Activated CD8-positive, alpha-beta T cell treated with anti-CD3 and anti-CD28 coated beads, Interleukin-2, amount 10 ng/mL, durations not matched to agents 7 days and 5 days (primary cell): ENCODE data around the gene NRARP. TPM values are rescaled to one million over a fixed set of nuclear protein-coding genes. Genes with fewer than 3 reads are reported as not detected.

ENCODE experiments used
- ATAC-seq: fragments of 150-1000 bp; cut with Tn5 transposase; one replicate; pipeline ENCODE4 v1.10.0; 2021; ENCODE audit warnings: moderate library complexity
- CTCF ChIA-PET: fragments of 350-600 bp; sonication (Branson Sonifier 250); formaldehyde crosslinking; loops from one replicate; lab custom pipeline; 2021; ENCODE audit warnings: antibody characterized with exemption; lab: Charles Lee
- POLR2A ChIA-PET: fragments of 350-600 bp; sonication (Branson Sonifier 250); formaldehyde crosslinking; loops from one replicate; lab custom pipeline; 2021; ENCODE audit warnings: antibody characterized with exemption; lab: Charles Lee
- DNase-seq: peaks from one replicate; pipeline ENCODE4 v3.0.0-alpha.2; 2020
- H3K27ac Mint-ChIP-seq: one replicate; pipeline ENCODE4 v1.8.0; 2021; ENCODE audit warnings: mild to moderate bottlenecking, mixed read lengths
- H3K27me3 Mint-ChIP-seq: one replicate; pipeline ENCODE4 v1.8.0; 2021; ENCODE audit warnings: low read depth, mixed read lengths
- H3K36me3 Mint-ChIP-seq: one replicate; pipeline ENCODE4 v1.8.0; 2021; ENCODE audit warnings: low read depth, mixed read lengths
- H3K4me1 Mint-ChIP-seq: one replicate; pipeline ENCODE4 v1.8.0; 2021; ENCODE audit warnings: low read depth, mixed read lengths
- H3K4me3 Mint-ChIP-seq: one replicate; pipeline ENCODE4 v1.8.0; 2021; ENCODE audit warnings: mild to moderate bottlenecking, mixed read lengths
- H3K9me3 Mint-ChIP-seq: one replicate; pipeline ENCODE4 v1.8.0; 2022; ENCODE audit warnings: mixed read lengths; ENCODE audit not compliant: insufficient read depth
- total RNA-seq, 2 experiments: library from RNA; stranded (reverse); gene quantifications; one replicate each; pipeline ENCODE4 v1.2.3, GENCODE V29; 2021

NRARP gene
- total RNA-seq, 2 experiments from 2014 or later = 1.4 to 1.5 TPM

DNA sequence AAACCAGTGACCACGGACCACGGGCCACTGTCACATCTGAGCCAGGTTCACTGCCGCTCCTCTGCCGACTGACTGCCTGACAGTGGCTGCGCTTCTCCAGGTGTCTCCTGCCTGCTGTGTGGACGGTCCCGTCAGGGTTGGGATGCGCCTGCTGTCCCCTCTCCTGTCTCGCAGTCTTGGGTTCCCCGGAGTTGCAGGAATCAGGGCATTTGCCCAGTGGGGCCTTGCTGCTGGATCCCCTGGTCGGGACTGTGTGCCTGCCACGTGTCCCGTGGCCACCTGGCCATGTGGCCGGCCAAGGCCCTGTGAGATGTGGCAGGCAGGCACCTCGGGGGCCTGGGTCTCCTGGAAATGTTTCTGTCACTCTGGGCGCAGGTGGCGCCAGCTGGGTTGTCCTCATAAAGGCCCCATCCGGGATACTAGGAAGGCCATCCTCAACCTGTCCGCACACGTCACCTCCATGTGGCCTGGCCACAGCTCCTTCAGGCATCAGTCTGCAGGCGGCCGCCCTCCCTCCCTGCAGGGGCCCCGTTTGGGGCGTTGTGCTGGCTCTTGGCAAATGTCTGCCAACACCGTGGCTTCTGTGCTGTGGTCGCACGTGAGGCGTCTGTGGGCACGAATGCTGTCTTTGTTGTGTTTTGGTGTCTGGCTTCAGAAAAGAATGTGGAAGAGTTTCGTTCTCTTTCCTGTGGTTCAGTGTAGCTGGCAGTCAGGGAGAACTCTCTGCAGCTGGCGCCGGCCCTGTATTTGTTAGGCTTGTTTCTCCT, 31.0 kb downstream of the NRARP start:
- ChIA-PET CTCF (no interaction called here), POLR2A (no interaction called here)
- Mint-ChIP-seq H3K27me3 (no peaks in the 10 kb centered on the region), H3K36me3 (peaks cover 47% of the 10 kb centered on the region), H3K4me3 (no peak overlapping the region), H3K27ac (peak overlapping the region; percentile 62), H3K4me1 (peaks cover 24% of the 10 kb centered on the region), H3K9me3 (no peaks in the 10 kb centered on the region)
- DNase-seq (peak; percentile 60), ATAC-seq (peak; percentile 55)

GRCh38 chr9:137269231-137269772, 32.8 kb downstream of the NRARP start:
- Mint-ChIP-seq H3K9me3 (no peaks in the 10 kb centered on the region), H3K4me3 (no peak overlapping the region), H3K27me3 (no peaks in the 10 kb centered on the region), H3K36me3 (peaks cover 46% of the 10 kb centered on the region), H3K27ac (no peak overlapping the region), H3K4me1 (peaks cover 19% of the 10 kb centered on the region)
- no peak for DNase-seq
- CTCF ChIA-PET = no interaction called here
- no peak for ATAC-seq
- POLR2A ChIA-PET = no interaction called here

- ATAC-seq = no peak
- no peak for DNase-seq
- CTCF ChIA-PET = no interaction called here
- no peak overlapping the region for H3K27ac Mint-ChIP-seq
- H3K4me3 Mint-ChIP-seq = no peak overlapping the region
- POLR2A ChIA-PET = no interaction called here
- H3K9me3 Mint-ChIP-seq = no peaks in the 10 kb centered on the region
- peaks cover 19% of the 10 kb centered on the region for H3K4me1 Mint-ChIP-seq
- H3K36me3 Mint-ChIP-seq = peaks cover 44% of the 10 kb centered on the region
- no peaks in the 10 kb centered on the region for H3K27me3 Mint-ChIP-seq
These were observed 33.4 kb downstream of the NRARP start for GRCh38 chr9:137268538-137269201.

DNA sequence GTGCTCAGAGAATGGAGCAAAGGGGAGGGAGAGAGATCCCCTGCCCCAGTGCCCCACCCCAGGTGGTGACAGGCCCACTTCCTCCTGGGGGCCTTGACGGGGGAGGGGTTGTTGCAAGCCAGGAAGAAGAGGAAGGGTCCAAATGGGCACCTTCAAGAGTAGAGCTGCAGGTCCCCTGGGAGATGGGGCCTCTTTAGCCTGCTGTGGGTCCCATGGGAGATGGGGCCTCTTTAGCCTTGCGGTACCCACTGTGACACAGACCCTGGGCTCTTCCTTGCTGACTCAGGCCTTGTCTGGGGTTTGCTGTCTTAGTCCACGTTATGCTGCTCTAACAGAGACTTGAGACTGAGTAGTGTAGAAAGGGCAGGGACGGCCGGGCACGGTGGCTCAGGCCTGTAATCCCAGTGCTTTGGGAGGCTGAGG, 34.1 kb downstream of the NRARP start:
- CTCF ChIA-PET = interaction anchor here (1.6 kb wide), 1 partner anchor 34 kb away, joined by 3 read pairs; the partner anchor contains the start of gene NRARP
- Mint-ChIP-seq H3K4me3 (no peak overlapping the region), H3K36me3 (peaks cover 39% of the 10 kb centered on the region), H3K4me1 (peaks cover 19% of the 10 kb centered on the region), H3K27me3 (no peaks in the 10 kb centered on the region), H3K9me3 (no peaks in the 10 kb centered on the region), H3K27ac (no peak overlapping the region)
- POLR2A ChIA-PET = interaction anchor here (0.7 kb wide), 1 partner anchor 27 kb away, joined by 3 read pairs; the partner anchor contains the start of gene TUBB4B
- DNase-seq (no peak), ATAC-seq (no peak)

- Mint-ChIP-seq H3K27me3 (no peaks in the 10 kb centered on the region), H3K27ac (no peak overlapping the region), H3K36me3 (peaks cover 39% of the 10 kb centered on the region), H3K4me1 (peaks cover 17% of the 10 kb centered on the region), H3K9me3 (no peaks in the 10 kb centered on the region), H3K4me3 (no peak overlapping the region)
- CTCF ChIA-PET = interaction anchor here (1.6 kb wide), 1 partner anchor 35 kb away, joined by 3 read pairs; the partner anchor contains the start of gene NRARP
- POLR2A ChIA-PET = interaction anchor here (0.7 kb wide), 1 partner anchor 26 kb away, joined by 3 read pairs; the partner anchor contains the start of gene TUBB4B
- DNase-seq (no peak), ATAC-seq (no peak)
These were observed 35.3 kb downstream of the NRARP start for GRCh38 chr9:137266585-137267453.

GRCh38 chr9:137266162-137266527, 35.9 kb downstream of the NRARP start:
- POLR2A ChIA-PET = interaction anchor here (0.6 kb wide), 1 partner anchor 27 kb away, joined by 3 read pairs; no protein-coding TSS in a partner anchor
- Mint-ChIP-seq H3K27ac (no peak overlapping the region), H3K4me3 (no peak overlapping the region), H3K36me3 (peaks cover 40% of the 10 kb centered on the region), H3K27me3 (no peaks in the 10 kb centered on the region), H3K9me3 (no peaks in the 10 kb centered on the region), H3K4me1 (peaks cover 10% of the 10 kb centered on the region)
- CTCF ChIA-PET = interaction anchor here (1.6 kb wide), 1 partner anchor 36 kb away, joined by 3 read pairs; the partner anchor contains the start of gene NRARP
- DNase-seq (no peak), ATAC-seq (no peak)

- CTCF ChIA-PET = no interaction called here
- Mint-ChIP-seq H3K9me3 (no peaks in the 10 kb centered on the region), H3K4me1 (peaks cover 7% of the 10 kb centered on the region), H3K27me3 (no peaks in the 10 kb centered on the region), H3K27ac (no peak overlapping the region), H3K4me3 (no peak overlapping the region), H3K36me3 (peaks cover 37% of the 10 kb centered on the region)
- DNase-seq (no peak), ATAC-seq (no peak)
- POLR2A ChIA-PET = interaction anchor here (0.6 to 0.7 kb wide), 2 partner anchors 27 to 318 kb away, joined by 3 read pairs; no protein-coding TSS in a partner anchor
These were observed 36.4 kb downstream of the NRARP start for GRCh38 chr9:137265496-137266161.

DNA sequence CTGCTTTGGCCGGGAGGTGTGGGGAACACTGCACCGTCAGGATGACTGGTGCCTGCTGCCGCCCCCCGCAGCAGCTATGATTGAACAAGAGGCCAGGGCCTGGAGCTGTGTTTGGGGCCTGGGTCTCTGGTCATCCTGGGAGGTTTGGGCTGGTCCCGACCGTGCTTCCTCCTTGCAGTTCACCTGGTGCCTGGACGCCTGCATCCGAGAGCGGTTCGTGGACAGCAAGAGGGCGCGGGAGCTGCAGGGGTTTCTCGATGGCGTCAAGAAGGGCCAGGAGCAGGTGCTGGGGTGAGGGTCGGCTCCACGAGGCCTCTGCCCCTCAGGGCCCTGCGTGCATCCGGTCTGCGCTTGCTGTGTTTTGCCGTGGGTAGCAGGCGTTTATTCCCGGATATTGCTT, 38.0 kb downstream of the NRARP start:
- DNase-seq (no peak), ATAC-seq (no peak)
- H3K4me1 Mint-ChIP-seq = peaks cover 3% of the 10 kb centered on the region
- ChIA-PET CTCF (no interaction called here), POLR2A (no interaction called here)
- H3K27ac Mint-ChIP-seq = no peak overlapping the region
- H3K36me3 Mint-ChIP-seq = peaks cover 31% of the 10 kb centered on the region
- H3K9me3 Mint-ChIP-seq = no peaks in the 10 kb centered on the region
- H3K27me3 Mint-ChIP-seq = no peaks in the 10 kb centered on the region
- H3K4me3 Mint-ChIP-seq = no peak overlapping the region

DNA sequence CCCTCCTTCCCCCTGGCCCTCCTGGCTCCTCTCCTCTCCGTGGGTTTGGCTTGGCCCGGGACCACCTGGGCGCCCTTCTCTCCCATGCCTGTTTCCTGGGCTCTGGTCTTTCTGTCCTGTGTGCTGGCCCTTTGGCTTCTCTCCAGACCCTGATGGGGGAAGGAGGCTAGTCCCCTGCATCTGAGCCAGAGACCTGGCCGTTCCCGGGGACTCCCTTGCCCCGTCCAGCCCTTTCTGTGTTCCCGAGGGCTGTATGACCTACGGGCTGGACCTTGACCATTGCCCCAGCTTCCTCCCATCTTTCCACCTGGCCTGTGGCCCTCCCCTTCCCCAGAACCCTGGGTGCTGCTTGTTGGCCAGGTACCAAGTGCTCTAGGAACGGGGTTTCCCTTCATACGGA, 38.6 kb downstream of the NRARP start:
- Mint-ChIP-seq H3K27ac (no peak overlapping the region), H3K4me3 (no peak overlapping the region), H3K4me1 (peaks cover 3% of the 10 kb centered on the region), H3K36me3 (peaks cover 31% of the 10 kb centered on the region), H3K27me3 (no peaks in the 10 kb centered on the region), H3K9me3 (no peaks in the 10 kb centered on the region)
- ChIA-PET POLR2A (interaction anchor here (0.7 kb wide), 1 partner anchor 549 kb away, joined by 3 read pairs; no protein-coding TSS in a partner anchor), CTCF (no interaction called here)
- no peak for ATAC-seq
- DNase-seq = no peak

DNA sequence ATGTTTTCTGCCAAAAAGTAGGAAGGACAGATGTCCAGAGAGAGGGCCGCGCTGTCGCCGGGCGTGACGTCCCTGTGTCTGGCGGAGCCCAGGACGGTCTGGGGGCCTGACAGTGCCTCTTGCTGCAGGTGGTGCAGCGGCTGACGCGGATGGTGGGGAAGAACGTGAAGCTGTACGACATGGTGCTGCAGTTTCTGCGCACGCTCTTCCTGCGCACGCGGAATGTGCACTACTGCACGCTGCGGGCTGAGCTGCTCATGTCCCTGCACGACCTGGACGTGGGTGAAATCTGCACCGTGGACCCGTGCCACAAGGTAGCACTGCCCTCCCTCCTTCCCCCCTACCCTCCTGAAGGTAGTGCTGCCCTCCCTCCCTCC, 39.2 kb downstream of the NRARP start:
- peaks cover 28% of the 10 kb centered on the region for H3K36me3 Mint-ChIP-seq

More for the DNA sequence above, 39.2 kb downstream of the NRARP start:
- DNase-seq (no peak), ATAC-seq (no peak)
- ChIA-PET POLR2A (no interaction called here), CTCF (no interaction called here)
- no peaks in the 10 kb centered on the region for H3K9me3 Mint-ChIP-seq
- no peak overlapping the region for H3K4me3 Mint-ChIP-seq
- no peak overlapping the region for H3K27ac Mint-ChIP-seq
- no peaks in the 10 kb centered on the region for H3K27me3 Mint-ChIP-seq
- H3K4me1 Mint-ChIP-seq = peaks cover 3% of the 10 kb centered on the region
